Measurements from ENCODE around the gene GYG2.

GYG2 gene

GRCh38 chrX:2785538-2785937 is 43.2 kb upstream of the GYG2 start:
- Histone ChIP-seq H3K4me1 (ENCODE audit: insufficient read depth, low read length, severe bottlenecking) (no peaks in the 10 kb centered on the region), H4K20me1 (ENCODE audit: insufficient read depth, low read length) (no peaks in the 10 kb centered on the region), H3K9me3 (ENCODE audit: low read length) (no peaks in the 10 kb centered on the region), H3K4me2 (ENCODE audit: low read length) (no peak overlapping the region), H3K27ac (ENCODE audit: low read depth, low read length, poor library complexity, severe bottlenecking) (no peak overlapping the region), H3K9me2 (ENCODE audit: low read depth, low read length) (no peaks in the 10 kb centered on the region), H3K9ac (ENCODE audit: low read length) (no peak overlapping the region), H3K36me3 (ENCODE audit: insufficient read depth, low read length) (no peaks in the 10 kb centered on the region), H3K79me2 (ENCODE audit: insufficient read depth, low read length) (no peaks in the 10 kb centered on the region), H2AFZ (ENCODE audit: low read length) (no peak overlapping the region), H3F3A (ENCODE audit: insufficient read depth, low read length) (no peaks in the 10 kb centered on the region), H3K4me3 (ENCODE audit: low read depth, low read length, poor library complexity, severe bottlenecking) (no peak overlapping the region), H3K27me3 (ENCODE audit: insufficient read depth, low read length) (no peaks in the 10 kb centered on the region)
- no peak for TF ChIP-seq CTCF (IDR thresholded peaks at IDR 0.05; ENCODE audit: low read length)
- no peak for TF ChIP-seq EZH2 (IDR thresholded peaks at IDR 0.05; ENCODE audit: borderline replicate concordance, low read length)

GRCh38 chrX:2788980-2789379 is 39.8 kb upstream of the GYG2 start:
- Histone ChIP-seq H3K27ac (ENCODE audit: low read depth, low read length, poor library complexity, severe bottlenecking) (no peak overlapping the region), H3K9me2 (ENCODE audit: low read depth, low read length) (no peaks in the 10 kb centered on the region)
- no peak for TF ChIP-seq EZH2 (IDR thresholded peaks at IDR 0.05; ENCODE audit: borderline replicate concordance, low read length)
- TF ChIP-seq CTCF (IDR thresholded peaks at IDR 0.05; ENCODE audit: low read length), result no peak

GRCh38 chrX:2789569-2789968 is 39.2 kb upstream of the GYG2 start:
- H3K9me2 ChIP-seq (ENCODE audit: low read depth, low read length), result no peaks in the 10 kb centered on the region
- no peaks in the 10 kb centered on the region for H3K4me1 ChIP-seq (ENCODE audit: insufficient read depth, low read length, severe bottlenecking)
- TF ChIP-seq CTCF (IDR thresholded peaks at IDR 0.05; ENCODE audit: low read length) (no peak), EZH2 (IDR thresholded peaks at IDR 0.05; ENCODE audit: borderline replicate concordance, low read length) (no peak)
- H3K9ac ChIP-seq (ENCODE audit: low read length), result no peak overlapping the region
- H3F3A ChIP-seq (ENCODE audit: insufficient read depth, low read length), result no peaks in the 10 kb centered on the region
- no peaks in the 10 kb centered on the region for H3K27me3 ChIP-seq (ENCODE audit: insufficient read depth, low read length)
- no peak overlapping the region for H3K4me3 ChIP-seq (ENCODE audit: low read depth, low read length, poor library complexity, severe bottlenecking)
- no peaks in the 10 kb centered on the region for H3K9me3 ChIP-seq (ENCODE audit: low read length)
- no peaks in the 10 kb centered on the region for H4K20me1 ChIP-seq (ENCODE audit: insufficient read depth, low read length)
- no peak overlapping the region for H3K27ac ChIP-seq (ENCODE audit: low read depth, low read length, poor library complexity, severe bottlenecking)
- no peaks in the 10 kb centered on the region for H3K36me3 ChIP-seq (ENCODE audit: insufficient read depth, low read length)
- H3K4me2 ChIP-seq (ENCODE audit: low read length), result no peak overlapping the region
- H3K79me2 ChIP-seq (ENCODE audit: insufficient read depth, low read length), result no peaks in the 10 kb centered on the region
- no peak overlapping the region for H2AFZ ChIP-seq (ENCODE audit: low read length)

More at GRCh38 chrX:2788980-2789379, 39.8 kb upstream of the GYG2 start:
- H4K20me1 ChIP-seq (ENCODE audit: insufficient read depth, low read length), result no peaks in the 10 kb centered on the region
- H3K9ac ChIP-seq (ENCODE audit: low read length), result no peak overlapping the region
- H3K36me3 ChIP-seq (ENCODE audit: insufficient read depth, low read length), result no peaks in the 10 kb centered on the region
- H3K9me3 ChIP-seq (ENCODE audit: low read length), result no peaks in the 10 kb centered on the region
- H3K79me2 ChIP-seq (ENCODE audit: insufficient read depth, low read length), result no peaks in the 10 kb centered on the region
- H3K4me2 ChIP-seq (ENCODE audit: low read length), result no peak overlapping the region
- no peaks in the 10 kb centered on the region for H3F3A ChIP-seq (ENCODE audit: insufficient read depth, low read length)
- H3K27me3 ChIP-seq (ENCODE audit: insufficient read depth, low read length), result no peaks in the 10 kb centered on the region
- H3K4me3 ChIP-seq (ENCODE audit: low read depth, low read length, poor library complexity, severe bottlenecking), result no peak overlapping the region
- H2AFZ ChIP-seq (ENCODE audit: low read length), result no peak overlapping the region
- H3K4me1 ChIP-seq (ENCODE audit: insufficient read depth, low read length, severe bottlenecking), result no peaks in the 10 kb centered on the region

All from OCI-LY1 (cell line).